Stimulated activated CD8-positive, alpha-beta memory T cell treated with anti-CD3 and anti-CD28 coated beads, Interleukin-7, amount 100 ng/mL, for 1 hour (primary cell): ENCODE results near the gene CDKN1A.

Experiments
- DNase-seq, 2 donors: peaks; one replicate each; pipeline ENCODE4 v3.0.0-alpha.2; 2020; ENCODE audit warnings: low read depth in 2 of 2

Gene CDKN1A

DNA sequence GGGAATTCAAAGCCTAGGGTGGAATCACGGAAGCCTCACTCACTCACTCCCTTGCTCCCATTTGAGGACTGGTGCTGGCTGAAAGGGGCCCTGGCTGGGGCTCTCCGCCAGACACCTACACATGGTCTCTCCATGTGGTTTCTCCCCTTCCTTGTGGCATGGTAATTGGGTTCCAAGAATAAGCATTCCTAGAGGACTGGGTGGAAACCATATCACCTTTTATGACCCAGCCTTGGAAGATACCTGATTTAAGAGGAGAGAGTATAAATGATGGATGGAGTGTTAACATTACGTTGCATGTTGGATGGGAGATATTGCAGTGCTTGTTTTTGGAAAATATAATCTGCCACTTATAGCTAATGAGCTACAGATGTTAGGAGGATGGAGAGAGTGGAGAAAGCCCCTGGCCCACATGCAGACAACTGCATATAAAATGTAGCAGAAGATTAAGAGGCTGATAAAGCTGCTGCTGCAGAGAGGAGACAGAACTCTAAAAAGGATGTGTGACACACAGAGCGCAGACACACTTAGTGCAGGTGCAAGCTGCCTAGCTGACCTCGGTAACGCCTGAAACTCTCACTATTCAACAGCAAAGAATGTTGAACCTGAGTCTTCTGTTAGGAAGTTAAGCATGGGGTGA is 23.3 kb upstream of the CDKN1A start:
- no peak for DNase-seq

DNA sequence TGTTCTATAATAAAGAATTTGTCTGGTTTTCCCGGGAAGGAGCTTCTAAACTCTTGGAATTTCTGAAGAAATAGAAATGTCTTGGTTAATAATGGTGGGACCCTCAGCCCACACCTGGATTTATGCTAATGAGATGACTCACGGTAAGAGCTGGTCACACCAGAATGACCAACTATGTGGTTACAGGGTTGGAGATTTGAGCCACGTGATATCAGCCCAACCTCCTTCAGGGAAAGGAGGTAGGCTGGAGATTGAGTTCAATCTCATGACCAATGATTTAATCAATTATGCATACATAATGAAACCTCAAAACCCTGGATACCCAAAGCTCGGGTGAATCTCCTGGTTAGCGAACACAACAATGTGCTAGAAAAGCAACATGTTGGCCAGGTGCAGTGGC is 22.1 kb upstream of the CDKN1A start:
- no peak for DNase-seq

- no peak for DNase-seq
These were observed 21.2 kb upstream of the CDKN1A start for GRCh38 chr6:36657271-36657670.

GRCh38 chr6:36657942-36658544 is 20.5 kb upstream of the CDKN1A start:
- no peak for DNase-seq

DNA sequence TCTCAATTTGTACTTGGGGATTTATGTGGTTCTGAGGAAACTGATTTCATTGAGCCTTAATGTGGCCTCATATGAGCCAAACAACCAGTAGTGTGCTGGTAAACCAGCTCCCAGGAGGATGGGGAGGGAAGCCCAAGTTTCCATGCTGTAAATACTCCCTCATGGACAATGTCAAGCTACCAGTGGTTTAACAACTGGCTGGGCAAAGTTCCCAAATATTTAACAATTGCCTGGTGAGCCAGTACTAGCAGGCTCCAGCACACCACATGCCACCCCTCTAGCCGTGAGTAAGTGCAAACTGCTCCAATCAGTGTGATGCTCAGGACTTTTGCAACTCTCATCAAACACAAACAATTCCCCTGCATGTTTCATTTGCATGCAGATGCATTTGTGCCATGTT is 19.2 kb upstream of the CDKN1A start:
- no peak for DNase-seq

DNA sequence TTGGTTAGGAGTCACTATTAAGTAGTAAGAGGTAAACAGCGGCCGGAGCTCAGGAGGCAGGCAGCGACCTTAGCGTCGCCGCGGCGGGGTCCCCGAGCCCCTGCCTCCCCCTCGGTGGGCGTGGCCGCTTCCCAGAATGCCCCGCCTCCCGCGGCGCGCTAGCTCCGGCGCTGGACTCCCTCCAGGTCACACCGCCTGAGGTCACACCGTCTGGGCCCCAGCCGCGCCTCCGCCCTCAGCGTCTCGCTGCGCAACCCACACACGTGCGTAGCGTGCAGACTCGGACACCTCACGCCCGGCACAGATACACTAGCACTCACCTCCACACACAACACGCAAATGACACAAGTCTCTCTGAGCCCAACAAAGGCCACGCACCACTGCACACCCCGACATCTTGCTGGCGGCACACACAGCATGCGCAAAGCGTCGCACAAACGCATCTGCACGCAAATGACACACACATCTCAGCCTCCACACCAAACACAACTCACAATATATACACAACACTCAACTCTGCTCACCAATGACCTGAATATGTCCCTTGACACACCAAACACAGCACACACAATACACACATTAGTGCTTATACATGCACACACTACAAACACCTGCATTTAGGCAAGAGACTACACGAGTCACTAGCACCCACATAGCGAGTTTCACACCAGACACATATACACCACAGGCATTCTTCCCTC is 17.6 kb upstream of the CDKN1A start:
- no peak for DNase-seq

DNA sequence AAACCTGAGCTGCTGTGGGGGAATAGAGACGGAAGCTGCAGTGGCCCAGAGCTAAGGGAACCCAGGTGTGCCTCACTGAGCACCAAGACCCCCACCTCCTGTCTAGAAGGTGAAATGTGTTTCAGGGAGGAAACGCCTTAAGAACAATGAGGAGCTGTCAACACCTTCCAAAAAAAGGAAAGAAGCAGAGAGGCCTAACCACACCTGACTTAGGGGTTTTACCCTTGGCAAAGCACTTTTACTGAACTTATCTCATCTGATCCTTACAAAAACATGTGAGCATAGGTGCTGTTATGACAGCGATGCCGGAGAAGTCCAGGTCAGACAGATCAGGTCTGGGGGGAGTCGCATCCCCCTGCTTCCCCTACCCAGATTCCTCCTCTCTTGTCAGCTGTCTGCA is 16.1 kb upstream of the CDKN1A start:
- DNase-seq = no peak

GRCh38 chr6:36662827-36663256 is 15.7 kb upstream of the CDKN1A start:
- no peak for DNase-seq

GRCh38 chr6:36663504-36664446 is 14.7 kb upstream of the CDKN1A start:
- no peak for DNase-seq

DNA sequence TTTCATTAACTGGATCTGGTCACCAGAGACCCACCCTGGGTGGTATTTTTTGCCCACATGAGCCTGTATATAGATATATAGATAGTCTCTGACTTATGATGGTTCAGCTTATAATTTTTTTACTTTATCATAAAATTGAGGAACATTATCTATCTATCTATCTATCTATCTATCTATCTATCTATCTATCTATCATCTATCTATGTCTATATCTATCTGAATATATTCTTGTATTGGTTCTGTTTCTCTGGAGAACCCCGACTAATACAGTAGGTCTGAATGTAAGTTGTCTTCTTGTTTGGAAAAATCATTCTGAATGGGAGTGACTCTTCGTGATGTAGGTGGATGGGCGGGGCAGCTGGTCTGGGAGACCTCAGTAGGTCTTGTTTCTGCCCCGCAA is 13.3 kb upstream of the CDKN1A start:
- no peak for DNase-seq

DNA sequence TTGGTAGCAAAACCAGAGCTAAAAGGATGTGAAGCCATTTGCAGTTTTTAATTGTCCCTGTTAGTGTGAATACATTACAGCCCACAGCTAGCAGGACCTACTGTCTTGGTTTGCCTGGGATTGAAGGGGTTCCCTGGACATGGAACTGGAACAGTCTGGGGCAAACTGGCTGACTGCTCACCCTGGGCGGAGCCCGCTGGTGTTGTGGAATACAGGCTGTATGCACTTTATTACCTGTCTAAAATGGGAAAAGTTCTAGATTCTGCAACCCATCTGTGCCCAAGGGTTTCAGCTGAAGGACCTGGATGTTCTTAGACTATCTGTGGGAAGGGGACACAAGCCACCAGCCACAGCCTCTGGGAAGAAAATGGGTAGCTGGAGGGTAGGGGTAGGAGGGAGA is 12.2 kb upstream of the CDKN1A start:
- DNase-seq = no peak

DNA sequence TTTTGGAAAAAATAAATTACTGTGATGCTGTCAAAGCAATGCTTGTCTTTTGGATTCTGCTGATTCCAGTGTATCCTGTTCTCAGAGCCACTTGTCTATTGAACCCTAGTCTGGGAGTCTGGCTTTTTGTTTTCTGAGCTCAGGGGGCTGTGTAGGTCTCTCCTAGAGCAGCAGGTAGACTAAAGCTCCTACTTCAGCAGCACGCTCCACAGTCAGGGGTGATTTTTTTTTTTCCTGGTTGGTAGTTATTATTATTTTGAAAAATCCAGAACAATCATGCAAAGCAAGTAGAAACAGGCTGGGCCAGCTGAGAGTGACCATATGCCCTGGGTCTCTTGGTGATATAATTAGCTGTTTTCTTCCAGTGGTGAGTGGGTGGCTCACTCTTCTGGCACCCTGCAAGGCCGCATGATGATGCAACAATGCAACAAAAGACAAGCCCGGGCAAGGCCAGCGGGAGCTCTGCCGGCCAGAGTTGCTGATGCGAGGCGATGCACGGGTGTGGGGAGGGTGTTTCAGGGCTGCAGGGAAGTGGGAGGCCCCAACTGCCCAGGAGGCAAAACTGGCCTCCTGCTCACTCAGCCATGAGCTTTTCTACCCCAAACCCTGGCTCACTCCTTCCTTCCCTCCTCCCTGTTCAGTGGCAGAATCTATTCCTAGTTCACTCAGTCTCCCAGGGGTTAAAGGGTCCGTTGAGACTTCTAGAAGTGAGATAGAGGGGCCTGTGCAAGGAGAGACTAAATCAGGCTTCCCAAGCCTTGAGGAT is 11.5 kb upstream of the CDKN1A start:
- no peak for DNase-seq

DNA sequence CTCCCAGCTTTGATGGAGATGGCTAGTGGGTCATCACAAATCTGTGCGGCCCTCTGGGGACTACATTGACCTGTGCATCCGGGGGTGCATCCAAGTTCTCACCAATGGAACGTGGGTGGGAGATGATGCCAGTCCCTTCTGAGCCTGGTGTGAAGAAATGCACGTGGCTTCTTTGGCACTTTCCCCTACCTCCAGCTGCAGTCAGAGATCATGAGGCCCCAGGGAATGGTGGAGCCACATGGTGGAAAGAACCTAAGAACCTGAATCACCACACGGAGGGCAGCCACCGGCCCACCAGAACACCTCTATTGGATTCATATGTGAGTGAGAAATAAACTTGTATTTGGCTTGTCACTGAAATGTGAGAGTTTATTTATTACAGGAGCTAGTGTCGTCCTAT is 9.9 kb upstream of the CDKN1A start:
- no peak for DNase-seq

- DNase-seq = no peak
These were observed 9.5 kb upstream of the CDKN1A start for GRCh38 chr6:36669002-36669401.

GRCh38 chr6:36670271-36670670 is 8.2 kb upstream of the CDKN1A start:
- no peak for DNase-seq

- no peak for DNase-seq
These were observed 6.7 kb upstream of the CDKN1A start for GRCh38 chr6:36671687-36672375.

DNA sequence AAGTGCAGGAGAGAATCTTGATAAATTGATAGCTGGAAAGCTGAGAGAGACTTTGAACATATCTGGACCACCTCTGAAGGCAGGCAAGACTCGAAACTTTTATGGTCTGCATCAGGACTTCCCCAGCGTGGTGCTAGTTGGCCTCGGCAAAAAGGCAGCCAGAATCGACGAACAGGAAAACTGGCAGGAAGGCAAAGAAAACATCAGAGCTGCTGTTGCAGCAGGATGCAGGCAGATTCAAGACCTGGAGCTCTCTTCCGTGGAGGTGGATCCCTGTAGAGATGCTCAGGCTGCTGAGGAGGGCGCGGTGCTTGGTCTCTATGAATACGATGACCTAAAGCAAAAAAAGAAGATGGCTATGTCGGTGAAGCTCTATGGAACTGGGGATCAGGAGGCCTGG is 4.6 kb upstream of the CDKN1A start:
- no peak for DNase-seq

- DNase-seq = no peak
These were observed 3.6 kb upstream of the CDKN1A start for GRCh38 chr6:36674942-36675341.

DNA sequence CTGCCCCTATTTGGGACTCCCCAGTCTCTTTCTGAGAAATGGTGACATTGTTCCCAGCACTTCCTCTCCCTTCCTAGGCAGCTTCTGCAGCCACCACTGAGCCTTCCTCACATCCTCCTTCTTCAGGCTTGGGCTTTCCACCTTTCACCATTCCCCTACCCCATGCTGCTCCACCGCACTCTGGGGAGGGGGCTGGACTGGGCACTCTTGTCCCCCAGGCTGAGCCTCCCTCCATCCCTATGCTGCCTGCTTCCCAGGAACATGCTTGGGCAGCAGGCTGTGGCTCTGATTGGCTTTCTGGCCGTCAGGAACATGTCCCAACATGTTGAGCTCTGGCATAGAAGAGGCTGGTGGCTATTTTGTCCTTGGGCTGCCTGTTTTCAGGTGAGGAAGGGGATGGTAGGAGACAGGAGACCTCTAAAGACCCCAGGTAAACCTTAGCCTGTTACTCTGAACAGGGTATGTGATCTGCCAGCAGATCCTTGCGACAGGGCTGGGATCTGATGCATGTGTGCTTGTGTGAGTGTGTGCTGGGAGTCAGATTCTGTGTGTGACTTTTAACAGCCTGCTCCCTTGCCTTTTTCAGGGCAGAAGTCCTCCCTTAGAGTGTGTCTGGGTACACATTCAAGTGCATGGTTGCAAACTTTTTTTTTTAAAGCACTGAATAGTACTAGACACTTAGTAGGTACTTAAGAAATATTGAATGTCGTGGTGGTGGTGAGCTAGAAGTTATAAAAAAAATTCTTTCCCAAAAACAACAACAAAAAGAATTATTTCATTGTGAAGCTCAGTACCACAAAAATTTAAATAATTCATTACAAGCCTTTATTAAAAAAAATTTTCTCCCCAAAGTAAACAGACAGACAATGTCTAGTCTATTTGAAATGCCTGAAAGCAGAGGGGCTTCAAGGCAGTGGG is 2.1 kb upstream of the CDKN1A start:
- DNase-seq = no peak
